Transverse colon (tissue), 4 donors: ENCODE data around the gene SPHK1.

Source experiments
- CTCF ChIP-seq, 5 experiments: fragments of 200-600 bp in 3 of 5; fragments of 450-650 bp in 2 of 5; sonication (generic) in 3 of 5; IDR thresholded peaks; 1 replicate in 2 of 5; 2 replicates in 3 of 5; pipeline ENCODE4 v1.5.1; 2016 to 2017; ENCODE audit warnings: antibody characterized with exemption in 5 of 5, inconsistent platforms in 3 of 5, mild to moderate bottlenecking in 2 of 5, moderate library complexity in 1 of 5
- POLR2A ChIP-seq: fragments of 450-650 bp; IDR thresholded peaks from one replicate; pipeline ENCODE4 v1.6.1; 2016; ENCODE audit warnings: antibody characterized with exemption, mild to moderate bottlenecking, moderate library complexity
- POLR2AphosphoS5 ChIP-seq, 3 donors: sonication (generic); formaldehyde crosslinking; IDR thresholded peaks; one replicate each; pipeline ENCODE4 v1.6.1; 2016; ENCODE audit warnings: antibody characterized with exemption in 3 of 3

- no peak for TF ChIP-seq CTCF (IDR thresholded peaks at IDR 0.05)
- TF ChIP-seq POLR2A = no peak
- no peak for TF ChIP-seq POLR2AphosphoS5 (IDR thresholded peaks at IDR 0.05)
Measured at GRCh38 chr17:76410328-76410965, 26.0 kb downstream of the SPHK1 start.
